HepG2 (cell line): Measurements from ENCODE around the gene ARAP1. TPM values are rescaled to one million over a fixed set of nuclear protein-coding genes. Genes with fewer than 3 reads are reported as not detected.

ENCODE experiments used
- ATF1 ChIP-seq: IDR thresholded peaks from 2 replicates; pipeline ENCODE4 v1.6.1; 2016; ENCODE audit warnings: mild to moderate bottlenecking, control low read depth
- HDAC2 ChIP-seq: sonication (generic); formaldehyde crosslinking; IDR thresholded peaks from 2 replicates; pipeline ENCODE4 v1.4.0; 2020; ENCODE audit warnings: missing genetic modification reagents
- NAIF1 ChIP-seq: sonication (generic); formaldehyde crosslinking; IDR thresholded peaks from 2 replicates; pipeline ENCODE4 v1.5.0; 2020; ENCODE audit warnings: mild to moderate bottlenecking, missing genetic modification reagents, borderline replicate concordance
- NBN ChIP-seq: fragments of 450-650 bp; conservative IDR thresholded peaks from 2 replicates; pipeline ENCODE4 v1.6.1; 2017
- RAD51 ChIP-seq: fragments of 450-650 bp; IDR thresholded peaks from 2 replicates; pipeline ENCODE4 v1.6.1; 2016; ENCODE audit warnings: borderline replicate concordance
- SMAD9 ChIP-seq: sonication (generic); formaldehyde crosslinking; IDR thresholded peaks from 2 replicates; pipeline ENCODE4 v1.5.1; 2020; ENCODE audit warnings: mild to moderate bottlenecking, missing genetic modification reagents
- SRSF4 ChIP-seq: fragments of 200-400 bp; formaldehyde crosslinking; IDR thresholded peaks from one replicate; pipeline ENCODE4 v1.6.1; 2018; ENCODE audit warnings: mild to moderate bottlenecking, low read depth, low read length, moderate library complexity; ENCODE audit not compliant: poor library complexity, severe bottlenecking
- ZBTB42 ChIP-seq: sonication (generic); formaldehyde crosslinking; IDR thresholded peaks from 2 replicates; pipeline ENCODE4 v1.5.0; 2020; ENCODE audit warnings: mild to moderate bottlenecking, missing genetic modification reagents
- ZNF17 ChIP-seq: sonication (generic); formaldehyde crosslinking; IDR thresholded peaks from 2 replicates; pipeline ENCODE4 v1.5.0; 2020; ENCODE audit warnings: mild to moderate bottlenecking, missing genetic modification reagents
- ZNF3 ChIP-seq: IDR thresholded peaks from 2 replicates; pipeline ENCODE4 v1.7.0; 2017; ENCODE audit warnings: inconsistent platforms
- ZNF510 ChIP-seq: sonication (generic); formaldehyde crosslinking; IDR thresholded peaks from 2 replicates; pipeline ENCODE4 v1.4.0; 2020; ENCODE audit warnings: low read depth, mild to moderate bottlenecking, missing genetic modification reagents
- ZNF678 ChIP-seq: sonication (generic); formaldehyde crosslinking; IDR thresholded peaks from 2 replicates; pipeline ENCODE4 v1.4.0; 2020; ENCODE audit warnings: mild to moderate bottlenecking, missing genetic modification reagents
- ZNF850 ChIP-seq: sonication (generic); formaldehyde crosslinking; conservative IDR thresholded peaks from 2 replicates; pipeline ENCODE4 v1.9.0; 2021; ENCODE audit warnings: mild to moderate bottlenecking, missing genetic modification reagents
- polyA plus RNA-seq, 8 experiments: library from polyadenylated mRNA; depleted of rRNA in 3 of 8; stranded (reverse) in 7 of 8; unstranded in 1 of 8; fragments of >200 nt; fragmentation: Illumina TruSeq in 4 of 8; extraction: Trizol in 4 of 8; gene quantifications; 2 replicates each; pipeline versions ENCODE4 v1.2.1 to v1.2.3, GENCODE V29; 2011 to 2016; ENCODE audit warnings: low read depth in 4 of 8, missing spikeins in 1 of 8, mixed read lengths in 1 of 8; ENCODE audit not compliant: insufficient read depth in 1 of 8
- total RNA-seq, 5 experiments: library from RNA; depleted of rRNA; stranded (reverse); fragments of >200 nt; fragmentation: Illumina TruSeq; extraction: Trizol; gene quantifications; 2 replicates each; pipeline ENCODE4 v1.2.3, GENCODE V29; 2016; ENCODE audit warnings: low read depth in 1 of 5
- TF ChIP-seq, protein P1 (sequence below): sonication (generic); formaldehyde crosslinking; IDR thresholded peaks from 2 replicates; pipeline ENCODE4 v1.9.0; 2021; ENCODE audit warnings: missing genetic modification reagents, borderline replicate concordance
- TF ChIP-seq, protein P2 (sequence below): sonication (generic); formaldehyde crosslinking; IDR thresholded peaks from 2 replicates; pipeline ENCODE4 v1.9.0; 2021; ENCODE audit warnings: missing genetic modification reagents, borderline replicate concordance
- TF ChIP-seq, protein P3 (sequence below): IDR thresholded peaks from 2 replicates; pipeline ENCODE4 v1.6.1; 2016; ENCODE audit warnings: mild to moderate bottlenecking
- TF ChIP-seq, protein P4 (sequence below): sonication (generic); formaldehyde crosslinking; IDR thresholded peaks from 2 replicates; pipeline ENCODE4 v1.8.1; 2023; ENCODE audit warnings: mild to moderate bottlenecking, missing genetic modification reagents
- TF ChIP-seq, protein P5 (sequence below): sonication (generic); formaldehyde crosslinking; IDR thresholded peaks from 2 replicates; pipeline ENCODE4 v1.5.1; 2020; ENCODE audit warnings: missing genetic modification reagents, mild to moderate bottlenecking, borderline replicate concordance
- TF ChIP-seq, protein P6 (sequence below): sonication (generic); formaldehyde crosslinking; IDR thresholded peaks from 2 replicates; pipeline ENCODE4 v1.9.0; 2021; ENCODE audit warnings: missing genetic modification reagents, mild to moderate bottlenecking, borderline replicate concordance

ARAP1 gene
- total and polyA plus RNA-seq, 2 of the 13 experiments (the other 11 are each of a cell fraction or from before 2014, with no cell fraction given): 43.2 to 55.5 TPM

DNA sequence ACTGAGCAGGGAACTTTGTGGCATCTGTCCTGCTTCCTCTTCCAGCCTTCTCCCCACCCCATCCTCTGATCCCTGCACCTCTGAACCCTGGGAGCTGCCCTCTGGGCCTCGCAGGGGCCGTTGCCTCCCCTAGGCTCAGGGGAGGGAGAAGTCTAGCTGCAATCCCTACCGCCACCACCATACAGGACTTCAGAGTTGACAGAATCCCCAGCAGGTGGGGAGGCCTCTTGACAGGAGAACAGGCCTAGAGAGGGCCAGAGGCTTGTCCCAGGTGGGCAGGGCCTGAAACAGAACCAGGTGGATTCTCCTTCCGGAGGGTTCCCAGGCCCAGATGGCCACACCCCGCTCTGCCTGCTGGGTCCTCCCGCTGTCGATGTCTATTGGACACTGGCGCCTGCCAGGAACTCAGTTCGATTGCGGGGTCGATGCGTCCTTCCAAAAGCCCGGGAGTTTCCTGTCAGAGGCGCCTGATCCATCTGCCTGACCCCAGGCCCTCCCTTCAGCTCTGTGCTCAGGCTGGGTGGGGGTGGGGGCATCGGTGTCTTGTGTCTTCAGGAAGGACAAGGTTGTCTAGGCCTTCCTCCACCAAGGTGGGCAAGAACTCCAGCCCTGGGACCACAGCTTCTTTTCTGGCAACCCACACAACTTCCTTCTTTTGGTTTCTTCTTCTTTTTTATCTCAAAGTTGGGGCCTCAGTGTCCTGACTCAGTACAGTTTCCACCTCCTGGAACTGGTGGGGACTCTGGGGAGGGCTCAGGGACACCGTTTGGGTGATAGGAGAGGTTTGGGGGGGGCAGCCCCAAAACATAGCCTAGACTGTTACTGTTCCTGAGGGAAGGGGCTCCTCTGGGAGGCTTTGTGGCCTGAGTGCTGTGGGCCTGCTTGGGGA lies 35.3 kb upstream of the ARAP1 start (continued):
- TF ChIP-seq ZNF850 (CRISPR knock-in tag): no peak
- TF ChIP-seq, protein P1, sequence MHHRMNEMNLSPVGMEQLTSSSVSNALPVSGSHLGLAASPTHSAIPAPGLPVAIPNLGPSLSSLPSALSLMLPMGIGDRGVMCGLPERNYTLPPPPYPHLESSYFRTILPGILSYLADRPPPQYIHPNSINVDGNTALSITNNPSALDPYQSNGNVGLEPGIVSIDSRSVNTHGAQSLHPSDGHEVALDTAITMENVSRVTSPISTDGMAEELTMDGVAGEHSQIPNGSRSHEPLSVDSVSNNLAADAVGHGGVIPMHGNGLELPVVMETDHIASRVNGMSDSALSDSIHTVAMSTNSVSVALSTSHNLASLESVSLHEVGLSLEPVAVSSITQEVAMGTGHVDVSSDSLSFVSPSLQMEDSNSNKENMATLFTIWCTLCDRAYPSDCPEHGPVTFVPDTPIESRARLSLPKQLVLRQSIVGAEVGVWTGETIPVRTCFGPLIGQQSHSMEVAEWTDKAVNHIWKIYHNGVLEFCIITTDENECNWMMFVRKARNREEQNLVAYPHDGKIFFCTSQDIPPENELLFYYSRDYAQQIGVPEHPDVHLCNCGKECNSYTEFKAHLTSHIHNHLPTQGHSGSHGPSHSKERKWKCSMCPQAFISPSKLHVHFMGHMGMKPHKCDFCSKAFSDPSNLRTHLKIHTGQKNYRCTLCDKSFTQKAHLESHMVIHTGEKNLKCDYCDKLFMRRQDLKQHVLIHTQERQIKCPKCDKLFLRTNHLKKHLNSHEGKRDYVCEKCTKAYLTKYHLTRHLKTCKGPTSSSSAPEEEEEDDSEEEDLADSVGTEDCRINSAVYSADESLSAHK (CRISPR knock-in tag): no peak
- TF ChIP-seq ZNF510 (CRISPR knock-in tag): 0 out of 2 replicates have a peak, but pooled peaks have one; percentile 88
- no peak for TF ChIP-seq ZNF3 (CRISPR knock-in tag)
- TF ChIP-seq ZNF17 (CRISPR knock-in tag): no peak
- TF ChIP-seq SRSF4: no peak
- no peak for TF ChIP-seq ZBTB42
- no peak for TF ChIP-seq RAD51
- TF ChIP-seq NAIF1 (CRISPR knock-in tag): no peak
- TF ChIP-seq, protein P2, sequence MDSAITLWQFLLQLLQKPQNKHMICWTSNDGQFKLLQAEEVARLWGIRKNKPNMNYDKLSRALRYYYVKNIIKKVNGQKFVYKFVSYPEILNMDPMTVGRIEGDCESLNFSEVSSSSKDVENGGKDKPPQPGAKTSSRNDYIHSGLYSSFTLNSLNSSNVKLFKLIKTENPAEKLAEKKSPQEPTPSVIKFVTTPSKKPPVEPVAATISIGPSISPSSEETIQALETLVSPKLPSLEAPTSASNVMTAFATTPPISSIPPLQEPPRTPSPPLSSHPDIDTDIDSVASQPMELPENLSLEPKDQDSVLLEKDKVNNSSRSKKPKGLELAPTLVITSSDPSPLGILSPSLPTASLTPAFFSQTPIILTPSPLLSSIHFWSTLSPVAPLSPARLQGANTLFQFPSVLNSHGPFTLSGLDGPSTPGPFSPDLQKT (CRISPR knock-in tag): no peak
- TF ChIP-seq HDAC2 (CRISPR knock-in tag): peak; percentile 77
- TF ChIP-seq, protein P3, sequence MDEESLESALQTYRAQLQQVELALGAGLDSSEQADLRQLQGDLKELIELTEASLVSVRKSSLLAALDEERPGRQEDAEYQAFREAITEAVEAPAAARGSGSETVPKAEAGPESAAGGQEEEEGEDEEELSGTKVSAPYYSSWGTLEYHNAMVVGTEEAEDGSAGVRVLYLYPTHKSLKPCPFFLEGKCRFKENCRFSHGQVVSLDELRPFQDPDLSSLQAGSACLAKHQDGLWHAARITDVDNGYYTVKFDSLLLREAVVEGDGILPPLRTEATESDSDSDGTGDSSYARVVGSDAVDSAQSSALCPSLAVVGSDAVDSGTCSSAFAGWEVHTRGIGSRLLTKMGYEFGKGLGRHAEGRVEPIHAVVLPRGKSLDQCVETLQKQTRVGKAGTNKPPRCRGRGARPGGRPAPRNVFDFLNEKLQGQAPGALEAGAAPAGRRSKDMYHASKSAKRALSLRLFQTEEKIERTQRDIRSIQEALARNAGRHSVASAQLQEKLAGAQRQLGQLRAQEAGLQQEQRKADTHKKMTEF (CRISPR knock-in tag): peak; percentile 59; the same call in 1 of the 2 replicates
- no peak for TF ChIP-seq ATF1 (CRISPR knock-in tag)
- TF ChIP-seq NBN: no peak
- TF ChIP-seq, protein P4, sequence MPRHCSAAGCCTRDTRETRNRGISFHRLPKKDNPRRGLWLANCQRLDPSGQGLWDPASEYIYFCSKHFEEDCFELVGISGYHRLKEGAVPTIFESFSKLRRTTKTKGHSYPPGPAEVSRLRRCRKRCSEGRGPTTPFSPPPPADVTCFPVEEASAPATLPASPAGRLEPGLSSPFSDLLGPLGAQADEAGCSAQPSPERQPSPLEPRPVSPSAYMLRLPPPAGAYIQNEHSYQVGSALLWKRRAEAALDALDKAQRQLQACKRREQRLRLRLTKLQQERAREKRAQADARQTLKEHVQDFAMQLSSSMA (CRISPR knock-in tag): 0 out of 2 replicates have a peak, but pooled peaks have one; percentile 31
- peak; percentile 92; the same call in 1 of the 2 replicates for TF ChIP-seq ZNF678 (CRISPR knock-in tag)
- TF ChIP-seq SMAD9: no peak
- TF ChIP-seq, protein P5, sequence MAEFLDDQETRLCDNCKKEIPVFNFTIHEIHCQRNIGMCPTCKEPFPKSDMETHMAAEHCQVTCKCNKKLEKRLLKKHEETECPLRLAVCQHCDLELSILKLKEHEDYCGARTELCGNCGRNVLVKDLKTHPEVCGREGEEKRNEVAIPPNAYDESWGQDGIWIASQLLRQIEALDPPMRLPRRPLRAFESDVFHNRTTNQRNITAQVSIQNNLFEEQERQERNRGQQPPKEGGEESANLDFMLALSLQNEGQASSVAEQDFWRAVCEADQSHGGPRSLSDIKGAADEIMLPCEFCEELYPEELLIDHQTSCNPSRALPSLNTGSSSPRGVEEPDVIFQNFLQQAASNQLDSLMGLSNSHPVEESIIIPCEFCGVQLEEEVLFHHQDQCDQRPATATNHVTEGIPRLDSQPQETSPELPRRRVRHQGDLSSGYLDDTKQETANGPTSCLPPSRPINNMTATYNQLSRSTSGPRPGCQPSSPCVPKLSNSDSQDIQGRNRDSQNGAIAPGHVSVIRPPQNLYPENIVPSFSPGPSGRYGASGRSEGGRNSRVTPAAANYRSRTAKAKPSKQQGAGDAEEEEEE (CRISPR knock-in tag): no peak
- TF ChIP-seq, protein P6, sequence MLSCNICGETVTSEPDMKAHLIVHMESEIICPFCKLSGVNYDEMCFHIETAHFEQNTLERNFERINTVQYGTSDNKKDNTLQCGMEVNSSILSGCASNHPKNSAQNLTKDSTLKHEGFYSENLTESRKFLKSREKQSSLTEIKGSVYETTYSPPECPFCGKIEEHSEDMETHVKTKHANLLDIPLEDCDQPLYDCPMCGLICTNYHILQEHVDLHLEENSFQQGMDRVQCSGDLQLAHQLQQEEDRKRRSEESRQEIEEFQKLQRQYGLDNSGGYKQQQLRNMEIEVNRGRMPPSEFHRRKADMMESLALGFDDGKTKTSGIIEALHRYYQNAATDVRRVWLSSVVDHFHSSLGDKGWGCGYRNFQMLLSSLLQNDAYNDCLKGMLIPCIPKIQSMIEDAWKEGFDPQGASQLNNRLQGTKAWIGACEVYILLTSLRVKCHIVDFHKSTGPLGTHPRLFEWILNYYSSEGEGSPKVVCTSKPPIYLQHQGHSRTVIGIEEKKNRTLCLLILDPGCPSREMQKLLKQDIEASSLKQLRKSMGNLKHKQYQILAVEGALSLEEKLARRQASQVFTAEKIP (CRISPR knock-in tag): no peak
